GM19240 (cell line): ENCODE results near the gene C12orf42.

ENCODE experiments used
- DNase-seq: peaks from one replicate; pipeline ENCODE4 v3.0.0; 2011; ENCODE audit warnings: low spot score; ENCODE audit not compliant: insufficient read length

Gene C12orf42

DNA sequence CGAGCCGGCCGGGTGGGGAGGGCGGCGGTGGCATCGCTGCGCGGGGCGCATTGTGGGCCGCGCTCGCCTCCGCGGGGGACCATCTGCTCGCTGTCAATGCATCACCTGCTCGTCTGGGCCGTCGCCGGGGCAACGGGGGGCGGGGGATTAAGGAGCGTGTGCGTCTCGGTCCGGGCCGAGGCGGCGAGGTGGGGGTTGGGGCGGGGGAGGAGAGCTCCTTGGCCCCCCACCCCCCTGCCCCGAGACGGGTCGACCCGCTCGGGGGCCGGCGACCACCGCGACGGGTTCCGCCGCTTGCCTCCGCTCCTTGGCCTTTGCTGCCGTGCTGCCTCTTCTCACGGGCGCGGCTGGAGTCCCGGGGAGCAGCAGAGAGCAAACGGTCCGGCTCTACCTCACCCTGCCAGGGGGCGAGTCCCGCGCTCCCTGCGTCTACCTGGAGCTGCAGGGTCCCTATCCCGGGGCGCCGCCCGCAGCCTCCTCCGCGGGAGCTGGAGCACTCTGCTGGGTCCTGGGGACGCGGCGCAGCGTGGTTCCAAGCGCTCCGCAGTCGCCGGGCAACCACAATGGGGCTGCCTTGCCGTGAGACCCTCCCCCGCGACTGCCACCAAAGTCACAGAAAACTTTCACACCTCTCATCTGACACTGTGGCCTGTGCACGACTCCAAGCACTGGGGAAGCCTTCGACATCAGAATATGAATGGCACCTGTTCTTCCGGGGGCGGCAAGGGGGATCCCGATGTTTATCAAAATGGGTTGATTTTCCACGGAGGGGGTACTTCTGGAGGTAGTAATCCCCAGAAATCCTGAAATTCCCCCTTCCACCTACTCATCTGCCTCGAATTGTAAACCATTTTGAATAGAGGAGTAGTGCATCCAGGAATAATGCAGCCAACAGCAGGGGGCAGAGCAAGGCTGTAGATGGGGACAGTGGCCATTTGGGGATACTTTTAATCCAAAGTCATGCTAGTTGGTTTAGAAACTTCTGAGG is at the start of gene C12orf42:
Gene C12orf42 (minus strand): TSS at position 500 of the 988 bp plus-strand sequence. CDS start 17,542 bp downstream, outside the sequence.
- DNase-seq = no peak

DNA sequence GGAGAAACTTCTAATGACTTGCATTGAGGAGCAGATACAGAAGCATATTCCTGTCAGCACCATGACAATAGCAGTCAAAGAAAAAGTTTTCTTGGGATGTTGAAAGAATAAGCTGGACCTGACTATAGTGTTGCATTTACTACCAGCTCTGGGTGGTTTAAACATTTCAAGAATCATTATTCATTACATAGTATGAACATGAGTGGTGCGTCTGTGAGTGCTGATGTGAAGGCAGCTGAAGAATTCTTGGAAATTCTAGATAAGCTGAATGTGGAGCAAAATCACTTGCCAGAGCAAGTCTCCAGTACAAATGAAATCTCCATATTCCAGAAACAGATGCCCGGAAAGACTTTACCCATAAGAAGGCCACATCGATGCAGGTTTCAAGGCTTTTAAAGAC is 46.3 kb upstream of the C12orf42 start:
- no peak for DNase-seq

DNA sequence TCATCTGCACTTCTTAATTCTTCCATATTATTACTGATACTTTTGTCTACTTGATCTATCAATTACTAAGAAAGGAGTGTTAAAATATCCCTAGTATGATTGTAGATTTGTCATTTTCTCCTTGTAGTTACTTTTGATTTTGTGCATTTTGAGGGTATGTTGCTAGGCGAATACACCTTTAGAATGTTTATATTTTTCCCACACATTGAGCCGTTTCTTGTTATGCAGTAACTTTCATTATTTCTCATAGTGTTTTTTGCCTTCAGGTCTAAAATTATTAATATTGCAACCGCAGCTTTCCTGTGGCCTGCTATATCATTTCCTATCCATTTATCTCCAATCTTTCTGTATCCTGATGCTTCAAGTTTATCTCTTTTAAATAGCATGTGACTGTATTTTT is 44.6 kb upstream of the C12orf42 start:
- DNase-seq = no peak

DNA sequence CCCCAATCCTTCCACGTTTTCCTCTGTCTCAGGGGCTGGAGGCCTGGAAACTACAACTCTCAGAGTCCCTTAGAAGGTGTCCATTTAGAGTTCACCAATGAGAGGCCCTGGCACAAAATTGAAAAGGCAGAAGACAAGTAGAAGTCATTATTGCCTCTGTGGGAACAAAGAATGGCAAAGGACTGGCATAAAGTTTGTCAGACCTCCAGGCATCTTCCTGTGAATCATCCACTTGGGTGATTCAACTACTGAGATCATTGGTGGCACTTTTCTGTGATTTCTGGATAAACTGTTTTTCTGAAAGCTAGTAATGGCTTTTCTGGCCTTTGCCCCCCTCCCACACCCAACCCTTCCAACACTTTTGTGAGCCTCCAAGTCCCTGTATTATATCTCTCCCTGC is 42.6 kb upstream of the C12orf42 start:
- no peak for DNase-seq

DNA sequence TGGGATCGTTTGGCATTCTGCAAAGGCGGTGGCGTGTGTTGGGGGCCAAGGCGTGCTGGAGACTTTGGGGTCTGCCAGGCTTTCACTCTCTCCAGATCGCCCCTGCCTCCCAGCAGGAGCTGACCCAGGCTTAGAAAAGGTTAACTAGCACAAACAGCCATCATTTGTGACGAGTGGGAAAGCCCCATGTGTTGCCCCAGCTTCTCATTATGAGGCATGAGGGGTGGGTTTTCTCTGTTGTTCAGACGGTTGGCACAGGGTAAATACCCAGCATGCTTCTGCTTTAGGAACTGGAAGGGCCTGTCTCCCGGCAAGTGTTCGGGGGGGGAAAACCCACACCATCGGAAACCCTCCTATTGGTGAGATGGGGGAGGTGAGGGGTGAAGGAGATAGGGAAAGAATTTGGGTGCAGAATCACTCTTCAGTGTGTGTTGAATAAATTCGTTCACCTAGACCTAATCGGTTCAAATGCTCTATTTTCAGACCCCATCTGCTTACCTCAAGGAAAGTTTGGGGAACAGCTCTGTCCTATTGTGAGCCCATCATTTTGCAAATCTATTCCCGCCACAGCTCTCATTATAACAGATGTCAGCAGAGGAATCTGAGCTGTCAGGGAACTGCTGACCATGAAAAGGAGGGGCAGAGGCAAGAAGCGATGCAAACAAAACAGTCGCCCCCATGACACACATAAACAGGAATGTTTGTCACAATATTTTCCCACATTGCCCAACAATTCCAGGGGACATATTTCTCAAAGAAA is 34.7 kb upstream of the C12orf42 start:
- DNase-seq = no peak

DNA sequence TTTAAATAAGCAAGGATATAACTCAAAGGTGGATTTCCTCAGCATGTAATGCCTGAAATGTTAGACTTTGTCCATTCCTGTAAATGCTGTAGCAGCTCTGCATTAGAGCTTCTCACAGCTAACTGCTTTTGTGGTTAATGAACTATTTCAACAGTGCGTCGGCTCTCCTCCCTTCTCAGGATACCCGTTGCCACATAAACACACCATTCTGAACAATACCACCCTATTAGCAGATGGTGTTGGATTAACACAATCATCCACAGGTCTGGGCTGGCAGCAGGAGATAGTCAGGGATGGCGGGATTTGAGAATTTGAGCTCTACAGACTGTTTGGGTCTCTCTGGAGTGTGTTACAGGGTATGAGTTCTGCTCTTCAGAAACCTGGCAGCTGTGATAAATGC is 33.5 kb upstream of the C12orf42 start:
- no peak for DNase-seq

DNA sequence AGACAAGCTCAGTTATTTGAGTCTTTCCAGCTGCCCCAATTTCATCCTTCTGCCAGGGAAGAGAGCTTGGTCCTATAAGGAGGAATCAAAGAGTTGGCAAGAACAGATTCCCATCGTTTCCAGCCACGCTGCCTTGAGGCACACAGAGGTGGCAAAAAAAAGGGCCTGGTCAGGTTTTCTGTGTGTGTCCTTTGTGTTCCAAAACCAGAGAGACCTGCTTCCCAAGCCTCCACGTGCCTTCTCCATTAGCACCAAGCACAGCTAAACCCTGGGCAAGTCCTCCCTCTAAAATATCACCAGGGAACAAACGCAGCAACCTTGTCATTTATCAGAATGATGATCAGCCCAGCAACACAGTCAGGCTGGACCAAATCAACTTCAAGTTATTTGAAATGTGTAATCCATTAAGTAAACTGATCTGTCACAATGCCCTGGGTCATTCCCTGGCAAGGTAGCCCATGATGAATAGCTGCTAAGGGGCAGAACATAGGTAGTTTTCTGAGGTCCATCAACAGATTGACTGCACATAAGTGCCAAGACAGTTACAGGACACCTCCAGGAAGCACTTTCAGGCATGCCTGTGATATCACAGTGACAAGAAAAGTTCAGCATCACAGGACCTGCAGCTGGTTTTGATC is 28.6 kb upstream of the C12orf42 start:
- no peak for DNase-seq

DNA sequence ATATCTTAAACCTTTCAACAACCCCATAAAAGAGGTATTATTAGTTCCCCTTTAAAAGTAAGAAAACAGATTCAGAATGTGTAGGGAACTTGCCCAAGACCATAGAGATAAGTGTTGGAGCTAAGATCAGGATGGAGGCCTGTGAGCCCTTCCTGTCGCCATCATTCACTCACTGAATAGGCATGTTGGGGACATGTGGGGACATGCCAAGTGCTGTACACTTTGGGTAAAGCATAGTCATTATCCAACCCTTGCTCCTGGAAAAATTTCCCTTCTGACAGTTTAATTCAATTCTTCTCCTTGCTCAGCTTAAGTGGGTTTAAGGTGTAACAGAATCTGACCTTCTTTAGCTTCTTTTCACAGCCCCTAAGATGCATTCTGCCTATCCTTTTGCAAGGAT is 28.0 kb upstream of the C12orf42 start:
- DNase-seq = no peak

DNA sequence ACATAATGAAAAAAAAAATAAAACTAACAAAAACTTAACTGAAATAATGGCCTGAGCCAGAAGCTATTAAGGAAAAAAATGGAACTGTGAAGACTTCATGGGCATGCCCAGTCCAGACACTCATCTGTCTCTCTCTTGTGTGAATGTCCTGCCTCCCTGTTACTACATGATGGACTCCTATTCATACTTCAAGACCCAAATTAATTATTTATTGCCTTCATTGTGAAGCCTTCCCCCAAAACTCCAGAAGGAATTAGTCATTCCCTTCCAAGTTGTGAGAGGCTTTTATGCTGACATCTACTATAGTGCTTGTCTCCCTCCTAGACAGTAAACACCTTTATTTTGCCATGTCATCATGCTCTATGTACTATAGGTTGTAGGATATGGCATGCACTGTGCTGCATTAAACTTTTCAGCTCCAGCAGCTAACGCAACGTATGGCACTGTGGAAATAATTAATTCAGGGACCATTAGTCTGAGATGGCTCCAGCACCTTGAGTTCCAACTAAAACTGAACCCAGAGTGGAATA is 25.0 kb upstream of the C12orf42 start:
- DNase-seq = no peak

DNA sequence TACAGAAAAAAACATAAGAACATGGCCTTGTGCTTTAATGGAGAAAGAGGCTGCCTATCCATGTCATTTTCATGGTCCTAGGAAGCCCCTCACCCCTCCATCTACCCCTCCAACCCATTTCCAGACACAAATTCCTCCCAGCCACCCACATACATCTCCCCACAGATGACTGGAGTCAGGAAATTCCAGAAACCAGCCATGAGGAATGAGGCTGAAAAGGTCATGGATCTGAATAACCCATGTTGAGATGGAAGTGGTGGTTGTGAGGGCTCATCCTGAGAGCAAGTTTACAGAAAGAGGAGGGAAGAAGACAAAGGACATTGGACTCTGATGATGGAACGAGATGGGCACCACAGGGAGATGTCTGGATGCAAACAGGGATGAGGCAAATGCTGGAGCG is 23.9 kb upstream of the C12orf42 start:
- DNase-seq = no peak

DNA sequence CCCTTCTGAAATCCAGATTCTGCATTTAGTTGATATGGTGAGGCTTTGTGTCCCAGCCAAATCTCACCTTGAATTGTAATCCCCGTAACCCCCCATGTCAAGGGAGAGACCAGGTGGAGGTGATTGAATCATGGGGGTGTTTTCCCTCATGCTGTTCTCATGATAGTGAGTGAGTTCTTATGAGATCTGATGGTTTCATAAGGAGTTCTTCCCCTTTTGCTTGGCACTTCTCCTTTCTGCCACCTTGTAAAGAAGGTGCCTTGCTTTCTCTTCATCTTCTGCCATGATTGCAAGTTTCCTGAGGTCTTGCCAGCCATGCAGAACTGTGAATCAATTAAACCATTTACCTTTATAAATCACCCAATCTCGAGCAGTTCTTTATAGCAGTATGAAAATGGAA is 23.1 kb upstream of the C12orf42 start:
- no peak for DNase-seq

DNA sequence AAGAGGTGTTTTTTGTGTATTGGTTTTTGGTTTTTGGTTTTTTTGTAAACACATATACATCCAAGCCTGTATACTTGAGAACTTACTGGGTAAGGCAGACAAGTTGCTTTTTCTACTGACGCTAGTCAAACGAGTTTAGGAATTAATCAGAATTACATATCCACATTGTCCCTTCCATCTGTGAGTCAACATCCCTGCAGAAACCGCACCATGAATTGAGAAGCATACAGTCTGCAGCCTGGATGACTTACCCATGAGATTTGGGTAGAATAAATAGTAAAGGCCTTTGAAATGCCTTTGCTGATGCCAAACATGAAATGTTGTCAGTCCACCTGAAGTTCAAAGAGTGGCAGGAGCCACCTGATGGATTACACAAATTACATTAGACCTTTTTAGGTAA is 21.4 kb upstream of the C12orf42 start:
- DNase-seq = no peak

DNA sequence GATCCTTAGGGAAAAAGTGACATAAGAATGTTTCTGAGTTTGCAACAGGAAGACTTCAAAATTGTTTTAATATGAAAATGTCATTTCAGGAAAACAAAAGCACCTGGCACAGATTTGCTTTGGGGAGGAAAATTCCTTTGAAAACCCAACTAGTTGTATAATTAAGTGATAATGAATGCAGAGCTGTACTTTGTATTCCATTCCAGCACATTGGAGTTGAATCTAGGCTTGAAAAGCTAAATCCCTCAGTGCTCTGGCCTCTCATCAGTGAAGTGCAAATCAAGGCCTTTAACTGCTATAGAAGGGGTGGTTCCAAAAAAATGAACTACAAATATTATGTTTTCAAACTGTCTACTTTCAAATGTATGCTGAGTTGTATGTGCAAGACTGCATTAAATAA is 19.6 kb upstream of the C12orf42 start:
- no peak for DNase-seq

DNA sequence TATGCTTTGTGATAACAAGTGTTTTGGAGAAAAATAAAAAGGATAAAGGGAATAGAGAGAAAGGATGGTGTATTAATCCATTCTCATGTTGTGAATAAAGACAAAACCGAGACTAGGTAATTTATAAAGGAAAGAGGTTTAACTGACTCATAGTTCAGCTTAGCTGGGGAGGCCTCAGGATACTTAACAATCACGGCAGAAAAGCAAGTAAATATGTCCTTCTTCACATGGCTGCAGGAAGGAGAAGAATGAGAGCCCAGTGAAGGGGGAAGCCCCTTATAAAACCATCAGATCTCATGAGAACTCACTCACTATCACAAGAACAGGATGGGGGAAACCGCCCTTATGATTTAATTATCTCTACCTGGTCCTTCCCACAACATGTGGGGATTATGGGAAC is 18.1 kb upstream of the C12orf42 start:
- no peak for DNase-seq

DNA sequence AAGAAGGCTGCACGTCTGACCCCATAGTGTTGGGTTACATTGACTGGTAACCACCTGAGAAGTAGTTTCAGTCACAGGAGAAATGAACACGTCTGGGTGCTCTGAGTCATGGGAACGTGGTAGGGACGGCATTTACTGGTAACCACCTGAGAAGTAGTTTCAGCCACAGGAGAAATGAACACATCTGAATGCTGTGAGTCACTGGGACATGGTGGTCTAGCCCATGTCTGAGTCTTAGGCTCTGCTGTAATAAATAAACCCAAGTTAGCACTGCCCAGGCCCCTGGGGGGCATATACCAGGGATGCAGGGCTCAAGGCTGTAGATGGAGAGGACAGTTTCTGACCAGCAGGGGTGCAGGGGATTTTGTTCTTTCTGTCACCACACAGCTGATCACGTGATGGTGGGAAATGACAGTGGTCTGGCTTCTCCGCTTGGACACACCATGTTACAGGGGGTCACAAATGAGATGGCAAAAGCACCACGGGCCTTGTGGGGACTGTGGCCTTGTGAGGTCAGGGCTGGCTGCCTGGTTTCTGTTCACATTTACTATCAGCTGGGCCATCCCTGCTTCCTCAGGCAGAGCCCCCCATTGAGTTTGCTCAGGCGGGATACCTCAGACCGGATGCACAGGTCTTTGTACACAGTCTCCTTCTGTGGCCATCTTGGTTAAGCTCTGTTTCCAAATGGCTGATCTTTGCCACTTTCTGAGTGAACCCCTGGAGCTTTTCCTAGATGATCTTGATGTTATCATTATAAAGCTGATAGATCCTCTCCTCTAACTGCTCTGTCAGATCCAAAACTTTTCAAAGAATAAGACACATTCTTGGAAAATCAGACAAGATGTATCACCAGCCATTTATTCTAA is 9.8 kb upstream of the C12orf42 start:
- DNase-seq = peak; percentile 41

DNA sequence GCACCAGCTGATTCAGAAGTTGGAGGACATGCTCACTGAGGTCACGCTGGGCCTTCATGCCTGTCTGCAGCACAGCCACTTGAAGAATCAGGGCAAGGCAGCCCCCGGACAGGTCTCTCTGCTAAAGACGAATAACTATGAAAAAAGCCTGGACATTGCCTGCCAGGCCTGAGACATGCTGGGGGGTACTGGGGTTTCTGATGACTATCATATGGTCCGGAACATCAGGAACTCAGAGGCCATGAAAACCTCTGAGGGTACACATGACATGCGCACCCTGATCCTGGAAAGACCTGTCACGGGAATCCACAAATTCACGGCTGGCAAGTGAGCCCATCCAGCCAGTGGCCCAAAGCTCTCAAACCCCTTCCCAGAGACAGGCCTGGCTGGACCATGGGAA is 8.8 kb upstream of the C12orf42 start:
- no peak for DNase-seq

DNA sequence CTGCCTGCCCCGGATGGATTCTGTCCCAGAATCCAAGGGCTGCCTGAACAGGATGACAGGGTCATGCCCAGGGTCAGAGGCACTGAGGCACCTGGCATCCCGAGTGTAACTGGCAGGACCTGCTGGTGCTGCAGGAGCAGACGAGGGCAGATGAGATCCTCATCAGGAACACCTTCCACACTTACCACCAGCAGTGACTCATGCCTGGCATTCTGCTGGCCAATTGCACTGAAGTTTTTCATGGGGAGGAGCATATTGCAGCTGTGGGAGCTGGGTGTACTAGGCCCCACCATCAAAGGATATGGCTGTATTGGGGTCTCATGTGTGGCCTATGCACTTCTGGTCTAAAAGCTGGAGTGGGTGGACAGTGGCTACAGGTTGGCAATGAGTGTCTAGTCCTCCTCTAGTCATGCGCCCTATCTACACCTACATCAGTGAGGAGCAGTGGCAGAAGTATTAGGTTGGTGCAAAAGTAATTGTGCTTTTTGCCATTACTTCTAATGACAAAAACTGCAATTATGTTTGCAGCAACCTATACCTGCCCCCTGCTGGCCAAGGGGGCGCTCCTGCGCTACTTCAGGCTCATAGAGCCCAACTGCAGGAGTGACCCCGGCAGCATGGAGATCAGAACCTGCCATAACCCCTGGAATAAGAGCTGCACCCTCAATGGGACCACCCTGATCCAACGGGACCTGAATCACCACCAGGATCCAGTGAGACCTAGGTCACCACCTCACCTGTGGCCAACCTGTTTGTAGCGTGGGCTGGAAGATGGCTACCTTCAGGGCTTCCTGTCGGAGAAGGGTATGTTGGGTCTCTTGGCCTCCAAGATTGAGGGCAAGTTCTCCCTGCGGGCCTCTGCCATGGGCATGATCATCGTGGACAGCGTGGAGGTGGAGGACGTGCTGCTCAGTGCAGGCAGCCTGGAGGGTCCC is 8.0 kb upstream of the C12orf42 start:
- DNase-seq = no peak

DNA sequence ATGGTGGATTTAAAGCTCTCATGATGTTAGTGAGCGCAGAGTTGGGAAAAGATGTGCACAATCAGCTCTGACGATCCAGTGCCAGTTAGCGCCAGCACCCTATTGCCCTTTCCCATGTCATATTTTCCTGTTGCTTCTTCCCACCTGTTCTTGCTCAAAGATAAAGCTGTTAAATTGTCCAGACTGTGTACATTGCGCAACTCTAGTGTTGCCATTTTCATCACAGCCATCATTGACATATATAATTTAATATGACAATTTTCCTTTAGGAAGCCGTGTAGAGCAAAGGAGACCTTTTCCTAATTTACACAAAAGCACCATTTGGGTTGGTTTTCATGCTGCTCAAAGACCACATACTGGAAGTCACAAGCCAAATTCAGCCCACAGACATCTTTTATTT is 5.7 kb upstream of the C12orf42 start:
- no peak for DNase-seq

DNA sequence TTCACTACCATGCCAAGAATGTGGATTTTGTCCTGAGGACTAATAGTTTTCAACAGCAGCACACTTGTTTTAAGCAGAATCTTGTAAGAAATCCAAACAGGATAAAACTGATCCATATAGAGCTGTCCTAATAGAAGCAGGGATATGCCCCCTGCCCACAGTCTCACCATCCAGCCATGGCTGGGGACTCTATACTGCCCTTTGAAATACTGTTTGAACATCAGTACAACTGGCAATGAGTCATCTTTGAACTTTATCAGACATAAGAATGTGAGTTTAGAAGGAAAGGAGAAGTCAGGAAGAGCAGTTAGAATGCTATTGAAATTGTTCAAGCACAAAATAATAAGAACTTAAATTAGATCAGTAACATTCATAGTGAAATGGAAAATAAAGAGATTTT is 3.8 kb upstream of the C12orf42 start:
- DNase-seq = no peak

DNA sequence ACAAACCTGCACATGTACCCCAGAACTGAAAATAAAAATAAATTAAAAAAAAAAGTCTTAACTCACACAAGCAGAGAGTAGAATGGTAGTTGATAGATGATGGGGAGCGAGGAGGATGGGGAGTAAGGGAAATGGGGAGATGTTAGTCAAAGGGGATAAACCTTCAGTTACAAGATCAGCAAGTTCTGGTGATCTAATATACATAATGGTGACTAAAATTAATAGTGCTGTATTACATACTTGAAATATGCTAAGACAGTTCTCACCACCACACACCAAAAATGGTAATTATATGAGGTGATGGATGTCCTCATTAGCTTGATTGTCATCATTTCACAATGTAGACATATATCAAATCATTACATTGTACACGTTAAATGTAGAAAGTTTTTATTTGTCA is 3.2 kb upstream of the C12orf42 start:
- no peak for DNase-seq
